ENCODE measurements around the gene ZFP36L1. TPM values are rescaled to one million over a fixed set of nuclear protein-coding genes. Genes with fewer than 3 reads are reported as not detected.

Gene ZFP36L1
- total and polyA plus RNA-seq, 2 of the 13 experiments (the other 11 are each of a cell fraction or from before 2014, with no cell fraction given) = 7.4 to 10.2 TPM

GRCh38 chr14:68823434-68824206 lies 30.8 kb upstream of the ZFP36L1 start (continued):
- TF ChIP-seq ZNF609 (CRISPR knock-in tag; IDR thresholded peaks at IDR 0.05; ENCODE audit: borderline replicate concordance) = peak; percentile 77; the same call in 1 of the 2 replicates
- TF ChIP-seq HDAC2 (CRISPR knock-in tag; IDR thresholded peaks at IDR 0.05) = peak; percentile 60
- no peak for TF ChIP-seq ZNF256 (CRISPR knock-in tag; conservative IDR thresholded peaks at IDR 0.05)
- peak; percentile 68; the same call in 1 of the 2 replicates for TF ChIP-seq ZBED4 (CRISPR knock-in tag; IDR thresholded peaks at IDR 0.05; ENCODE audit: borderline replicate concordance)
- peak; percentile 21; the same call in 1 of the 2 replicates for TF ChIP-seq ZNF598 (CRISPR knock-in tag; IDR thresholded peaks at IDR 0.05; ENCODE audit: borderline replicate concordance)
- TF ChIP-seq CBFB (CRISPR knock-in tag; IDR thresholded peaks at IDR 0.05) = peak; percentile 48; the same call in 1 of the 2 replicates
- TF ChIP-seq SP1 (IDR thresholded peaks at IDR 0.05) = no peak
- TF ChIP-seq SP1 (CRISPR knock-in tag; IDR thresholded peaks at IDR 0.05) = 0 out of 2 replicates have a peak, but pooled peaks have one; percentile 9
- TF ChIP-seq TBX2 (CRISPR knock-in tag; IDR thresholded peaks at IDR 0.05; ENCODE audit: borderline replicate concordance) = peak; percentile 40; the same call in 1 of the 2 replicates
- TF ChIP-seq HES4 (CRISPR knock-in tag; IDR thresholded peaks at IDR 0.05; ENCODE audit: borderline replicate concordance) = no peak
- no peak for TF ChIP-seq ZNF460 (CRISPR knock-in tag; IDR thresholded peaks at IDR 0.05; ENCODE audit: borderline replicate concordance)
- TF ChIP-seq NFE2L1 (CRISPR knock-in tag; IDR thresholded peaks at IDR 0.05; ENCODE audit: borderline replicate concordance) = peak; percentile 81; the same call in 1 of the 2 replicates
- TF ChIP-seq NFE2 (CRISPR knock-in tag; IDR thresholded peaks at IDR 0.05) = 0 out of 2 replicates have a peak, but pooled peaks have one; percentile 55

All from HepG2 (cell line).